ENCODE data around the gene TRMT13. TPM values are rescaled to one million over a fixed set of nuclear protein-coding genes. Genes with fewer than 3 reads are reported as not detected.

The TRMT13 gene
- total RNA-seq, 1 experiment from 2014 or later, result 6.7 TPM

DNA sequence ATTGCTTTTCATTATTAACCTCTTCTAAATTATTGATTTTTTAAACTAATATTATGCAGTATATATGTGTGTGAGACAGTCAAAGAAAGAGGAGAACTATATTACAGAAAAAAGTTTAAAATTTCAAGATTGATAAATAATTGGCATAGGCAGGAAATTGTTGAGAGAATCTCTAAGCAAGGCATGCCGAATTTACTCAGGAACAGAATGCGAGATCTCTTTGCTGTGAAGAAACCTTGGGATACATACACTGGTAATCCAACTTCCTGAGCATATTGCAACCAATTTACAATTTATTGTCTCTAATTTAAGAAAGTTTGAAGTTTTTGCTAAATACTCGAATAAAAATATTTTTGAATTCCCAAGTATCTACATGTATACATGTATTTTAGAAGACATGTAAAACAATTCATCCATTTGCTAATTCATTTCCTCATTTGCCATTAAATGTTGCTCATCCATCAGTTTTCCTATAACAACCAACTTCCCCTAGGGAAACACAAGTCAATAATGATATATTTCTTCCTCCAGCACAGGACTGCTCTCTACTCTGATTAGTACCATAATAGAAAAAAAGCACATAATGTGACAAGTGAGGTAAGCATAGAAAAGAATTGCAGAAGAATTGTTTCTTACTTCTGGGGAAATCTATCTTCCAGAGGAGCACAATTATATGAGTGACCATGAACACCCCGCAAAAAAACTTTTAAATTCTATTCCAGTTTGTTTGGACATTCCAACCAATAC, 44.5 kb downstream of the TRMT13 start:
- Histone ChIP-seq H3K4me1 (ENCODE audit: insufficient read depth, low read length) (no peaks in the 10 kb centered on the region), H3K4me2 (ENCODE audit: low read length) (no peak overlapping the region), H3F3A (ENCODE audit: low read length, unreplicated experiment) (no peaks in the 10 kb centered on the region), H3K9ac (ENCODE audit: low read length) (no peak overlapping the region), H3K9me2 (replicated peaks; ENCODE audit: low read length) (no peaks in the 10 kb centered on the region), H3K9me3 (ENCODE audit: low read length) (no peaks in the 10 kb centered on the region), H3K27me3 (ENCODE audit: low read length) (no peaks in the 10 kb centered on the region), H4K20me1 (ENCODE audit: low read length) (no peaks in the 10 kb centered on the region), H2AFZ (ENCODE audit: low read length) (no peak overlapping the region), H3K79me2 (ENCODE audit: low read length) (no peaks in the 10 kb centered on the region), H3K27ac (ENCODE audit: low read length) (no peak overlapping the region), H3K36me3 (ENCODE audit: low read depth, low read length) (no peaks in the 10 kb centered on the region), H3K4me3 (ENCODE audit: low read length) (no peak overlapping the region)
- intact Hi-C loops (cut with micrococcal nuclease), result no loop called here
- ATAC-seq, result no peak
- TF ChIP-seq EZH2 (IDR thresholded peaks at IDR 0.05; ENCODE audit: low read length, unreplicated experiment), result no peak
- TF ChIP-seq EZH2phosphoT487 (IDR thresholded peaks at IDR 0.05; ENCODE audit: borderline replicate concordance, low read length), result no peak
- TF ChIP-seq, protein P1, sequence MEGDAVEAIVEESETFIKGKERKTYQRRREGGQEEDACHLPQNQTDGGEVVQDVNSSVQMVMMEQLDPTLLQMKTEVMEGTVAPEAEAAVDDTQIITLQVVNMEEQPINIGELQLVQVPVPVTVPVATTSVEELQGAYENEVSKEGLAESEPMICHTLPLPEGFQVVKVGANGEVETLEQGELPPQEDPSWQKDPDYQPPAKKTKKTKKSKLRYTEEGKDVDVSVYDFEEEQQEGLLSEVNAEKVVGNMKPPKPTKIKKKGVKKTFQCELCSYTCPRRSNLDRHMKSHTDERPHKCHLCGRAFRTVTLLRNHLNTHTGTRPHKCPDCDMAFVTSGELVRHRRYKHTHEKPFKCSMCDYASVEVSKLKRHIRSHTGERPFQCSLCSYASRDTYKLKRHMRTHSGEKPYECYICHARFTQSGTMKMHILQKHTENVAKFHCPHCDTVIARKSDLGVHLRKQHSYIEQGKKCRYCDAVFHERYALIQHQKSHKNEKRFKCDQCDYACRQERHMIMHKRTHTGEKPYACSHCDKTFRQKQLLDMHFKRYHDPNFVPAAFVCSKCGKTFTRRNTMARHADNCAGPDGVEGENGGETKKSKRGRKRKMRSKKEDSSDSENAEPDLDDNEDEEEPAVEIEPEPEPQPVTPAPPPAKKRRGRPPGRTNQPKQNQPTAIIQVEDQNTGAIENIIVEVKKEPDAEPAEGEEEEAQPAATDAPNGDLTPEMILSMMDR (conservative IDR thresholded peaks at IDR 0.05; ENCODE audit: low read depth, low read length), result no peak
- DNase-seq, result no peak
- CTCF ChIA-PET, result interaction anchor here (0.6 kb wide), 1 partner anchor 329 kb away, joined by 3 read pairs; no protein-coding TSS in a partner anchor
- POLR2A ChIA-PET (ENCODE audit: unreplicated experiment), result no interaction called here
- BruUV-seq (replicated peaks), result no TSS peak

DNA sequence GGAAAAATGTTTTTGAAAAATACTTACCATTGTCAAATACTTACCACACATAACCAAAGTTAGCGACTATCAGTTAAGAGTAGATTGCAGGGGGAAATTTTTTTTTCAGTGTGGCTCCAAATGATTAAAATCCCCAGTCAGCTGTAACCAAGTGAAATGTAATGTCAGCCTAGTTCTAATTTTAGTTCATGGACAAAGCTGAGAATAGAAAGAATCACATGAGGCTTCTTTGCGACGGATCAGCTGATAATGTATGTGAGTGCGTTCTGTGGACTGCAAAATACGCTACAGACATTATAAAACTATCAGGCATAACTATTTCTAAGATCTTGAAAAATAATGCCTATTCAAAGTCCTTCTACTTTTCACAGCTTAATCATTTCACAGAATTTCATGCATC, 45.1 kb downstream of the TRMT13 start, which contains the start of gene LRRC39:
Gene LRRC39, minus strand, starts transcription at position 166 of the 400 bp plus-strand sequence. CDS start 9,740 bp downstream, outside the sequence.
- no peak within 1 kb of the TSS for H2AFZ ChIP-seq (ENCODE audit: low read length)
- ATAC-seq (no peak), DNase-seq (no peak)
- H3K79me2 ChIP-seq (ENCODE audit: low read length), result no peaks in the 10 kb centered on the region
- H3K27ac ChIP-seq (ENCODE audit: low read length), result no peak within 1 kb of the TSS
- BruUV-seq (replicated peaks), result no TSS peak
- H3K4me3 ChIP-seq (ENCODE audit: low read length), result no peak within 1 kb of the TSS
- H3K4me1 ChIP-seq (ENCODE audit: insufficient read depth, low read length), result no peaks in the 10 kb centered on the region
- no peaks in the 10 kb centered on the region for H3F3A ChIP-seq (ENCODE audit: low read length, unreplicated experiment)
- no peaks in the 10 kb centered on the region for H3K9me3 ChIP-seq (ENCODE audit: low read length)
- H3K4me2 ChIP-seq (ENCODE audit: low read length), result no peak within 1 kb of the TSS
- POLR2A ChIA-PET (ENCODE audit: unreplicated experiment), result no interaction called here
- H3K36me3 ChIP-seq (ENCODE audit: low read depth, low read length), result no peaks in the 10 kb centered on the region
- no peak within 1 kb of the TSS for H3K9ac ChIP-seq (ENCODE audit: low read length)
- H3K9me2 ChIP-seq (replicated peaks; ENCODE audit: low read length), result no peaks in the 10 kb centered on the region
- no peaks in the 10 kb centered on the region for H3K27me3 ChIP-seq (ENCODE audit: low read length)
- H4K20me1 ChIP-seq (ENCODE audit: low read length), result no peaks in the 10 kb centered on the region
- no peak for TF ChIP-seq EZH2phosphoT487 (IDR thresholded peaks at IDR 0.05; ENCODE audit: borderline replicate concordance, low read length)
- TF ChIP-seq EZH2 (IDR thresholded peaks at IDR 0.05; ENCODE audit: low read length, unreplicated experiment), result no peak
- TF ChIP-seq, protein P1 (conservative IDR thresholded peaks at IDR 0.05; ENCODE audit: low read depth, low read length), result no peak
- intact Hi-C loops (cut with micrococcal nuclease), result no loop called here
- CTCF ChIA-PET, result interaction anchor here (0.6 kb wide), 1 partner anchor 330 kb away, joined by 3 read pairs; no protein-coding TSS in a partner anchor

DNA sequence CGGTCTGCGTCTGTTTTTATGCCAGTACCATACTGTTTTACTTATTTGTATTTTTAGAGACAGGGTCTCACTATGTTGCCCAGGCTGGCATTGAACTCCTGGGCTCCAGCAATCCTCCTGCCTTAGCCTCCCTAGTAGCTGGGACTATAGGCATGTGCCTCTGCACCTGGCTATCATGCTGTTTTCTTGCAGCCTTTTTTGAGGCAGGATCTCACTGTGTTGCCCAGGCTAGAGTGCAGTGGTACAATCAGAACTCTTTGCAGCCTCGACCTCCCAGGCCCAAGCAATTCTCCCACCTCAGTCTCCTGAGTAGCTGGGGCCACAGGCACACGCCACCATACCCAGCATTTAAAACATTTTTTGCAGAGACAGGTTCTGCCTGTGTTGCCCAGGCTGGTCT, 50.4 kb downstream of the TRMT13 start:
- no peak overlapping the region for H3K9ac ChIP-seq (ENCODE audit: low read length)
- POLR2A ChIA-PET (ENCODE audit: unreplicated experiment), result no interaction called here
- H3K79me2 ChIP-seq (ENCODE audit: low read length), result no peaks in the 10 kb centered on the region
- no peak for ATAC-seq
- H3K4me1 ChIP-seq (ENCODE audit: insufficient read depth, low read length), result no peaks in the 10 kb centered on the region
- no peaks in the 10 kb centered on the region for H3K9me2 ChIP-seq (replicated peaks; ENCODE audit: low read length)
- no peaks in the 10 kb centered on the region for H4K20me1 ChIP-seq (ENCODE audit: low read length)
- no peaks in the 10 kb centered on the region for H3K36me3 ChIP-seq (ENCODE audit: low read depth, low read length)
- no peak for DNase-seq
- H3K27me3 ChIP-seq (ENCODE audit: low read length), result no peaks in the 10 kb centered on the region
- no peak overlapping the region for H3K4me2 ChIP-seq (ENCODE audit: low read length)
- no TSS peak for BruUV-seq (replicated peaks)
- intact Hi-C loops (cut with micrococcal nuclease), result no loop called here
- no peaks in the 10 kb centered on the region for H3F3A ChIP-seq (ENCODE audit: low read length, unreplicated experiment)
- CTCF ChIA-PET, result no interaction called here
- no peaks in the 10 kb centered on the region for H3K9me3 ChIP-seq (ENCODE audit: low read length)
- no peak overlapping the region for H3K4me3 ChIP-seq (ENCODE audit: low read length)
- no peak overlapping the region for H3K27ac ChIP-seq (ENCODE audit: low read length)
- TF ChIP-seq EZH2phosphoT487 (IDR thresholded peaks at IDR 0.05; ENCODE audit: borderline replicate concordance, low read length) (no peak), EZH2 (IDR thresholded peaks at IDR 0.05; ENCODE audit: low read length, unreplicated experiment) (no peak)
- TF ChIP-seq, protein P1 (conservative IDR thresholded peaks at IDR 0.05; ENCODE audit: low read depth, low read length), result no peak
- no peak overlapping the region for H2AFZ ChIP-seq (ENCODE audit: low read length)
